ENCODE results near the gene THSD1. TPM values are rescaled to one million over a fixed set of nuclear protein-coding genes. Genes with fewer than 3 reads are reported as not detected.

The THSD1 gene
- total and polyA plus RNA-seq, 9 of the 15 experiments (the other 6 are each of a cell fraction or from before 2014, with no cell fraction given), result 0.01 to 0.11 (median 0.04) TPM; not detected in 2

DNA sequence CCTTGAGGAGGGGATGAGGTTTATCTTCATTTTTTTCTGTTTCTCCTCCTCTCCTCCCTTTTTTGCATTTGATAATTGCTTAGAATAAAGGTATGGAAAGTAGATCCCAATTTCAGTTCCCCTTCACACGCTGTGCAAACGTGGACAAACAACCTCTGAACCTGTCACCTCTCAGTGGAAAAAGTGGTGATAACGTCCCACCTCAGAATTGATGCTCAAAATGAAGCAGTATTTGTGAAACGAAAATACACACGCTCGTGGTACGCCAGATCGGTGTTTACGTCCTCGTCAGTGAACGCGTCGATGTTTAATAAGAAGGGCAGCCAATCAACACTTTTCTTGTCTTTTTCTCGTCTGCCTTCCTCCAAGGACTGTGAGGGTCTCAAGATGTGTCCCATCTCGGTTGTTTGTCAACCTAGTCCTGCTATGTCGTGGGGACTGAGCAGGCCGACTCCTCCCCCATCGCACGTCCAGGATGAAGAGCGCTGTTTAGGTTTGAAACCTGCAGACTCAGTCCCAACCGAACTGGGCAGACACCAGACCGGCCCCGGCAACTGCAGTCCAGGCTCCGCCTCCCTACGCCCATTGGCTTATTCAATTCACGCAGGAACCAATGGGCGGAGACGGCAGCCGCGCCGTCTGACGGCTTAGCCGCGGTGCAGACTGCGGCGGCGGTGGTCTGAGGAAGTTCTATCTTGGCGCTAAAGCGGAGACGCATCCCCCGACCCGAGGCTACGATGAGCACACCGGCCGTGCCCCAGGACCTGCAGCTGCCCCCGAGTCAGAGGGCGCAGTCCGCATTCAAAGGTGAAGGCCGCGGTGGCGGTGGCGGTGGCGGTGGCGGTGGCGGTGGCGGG, 49.1 kb upstream of the THSD1 start, which contains the start of gene CKAP2 (continued):
- no peak for TF ChIP-seq MTF1 (CRISPR knock-in tag; IDR thresholded peaks at IDR 0.05; ENCODE audit: borderline replicate concordance)
- TF ChIP-seq, protein P1, sequence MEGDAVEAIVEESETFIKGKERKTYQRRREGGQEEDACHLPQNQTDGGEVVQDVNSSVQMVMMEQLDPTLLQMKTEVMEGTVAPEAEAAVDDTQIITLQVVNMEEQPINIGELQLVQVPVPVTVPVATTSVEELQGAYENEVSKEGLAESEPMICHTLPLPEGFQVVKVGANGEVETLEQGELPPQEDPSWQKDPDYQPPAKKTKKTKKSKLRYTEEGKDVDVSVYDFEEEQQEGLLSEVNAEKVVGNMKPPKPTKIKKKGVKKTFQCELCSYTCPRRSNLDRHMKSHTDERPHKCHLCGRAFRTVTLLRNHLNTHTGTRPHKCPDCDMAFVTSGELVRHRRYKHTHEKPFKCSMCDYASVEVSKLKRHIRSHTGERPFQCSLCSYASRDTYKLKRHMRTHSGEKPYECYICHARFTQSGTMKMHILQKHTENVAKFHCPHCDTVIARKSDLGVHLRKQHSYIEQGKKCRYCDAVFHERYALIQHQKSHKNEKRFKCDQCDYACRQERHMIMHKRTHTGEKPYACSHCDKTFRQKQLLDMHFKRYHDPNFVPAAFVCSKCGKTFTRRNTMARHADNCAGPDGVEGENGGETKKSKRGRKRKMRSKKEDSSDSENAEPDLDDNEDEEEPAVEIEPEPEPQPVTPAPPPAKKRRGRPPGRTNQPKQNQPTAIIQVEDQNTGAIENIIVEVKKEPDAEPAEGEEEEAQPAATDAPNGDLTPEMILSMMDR (IDR thresholded peaks at IDR 0.05 in 2 of 3, conservative IDR thresholded peaks at IDR 0.05 in 1 of 3; ENCODE audit: insufficient read depth in 2 of 3, low read depth in 1 of 3, low read length in 3 of 3), result peak in 2 of 3 experiments; percentile 33 to 53; a peak in 4 of 6 replicates
- no peak for TF ChIP-seq ZNF583 (CRISPR knock-in tag; IDR thresholded peaks at IDR 0.05)
- TF ChIP-seq TAL1 (IDR thresholded peaks at IDR 0.05), result no peak
- no peak for TF ChIP-seq ZNF644 (tag; IDR thresholded peaks at IDR 0.05; ENCODE audit: low read depth)
- no peak for TF ChIP-seq EP300 (IDR thresholded peaks at IDR 0.05; ENCODE audit: low read length)
- no peak for TF ChIP-seq PTRF (tag; IDR thresholded peaks at IDR 0.05)
- TF ChIP-seq, protein P2, sequence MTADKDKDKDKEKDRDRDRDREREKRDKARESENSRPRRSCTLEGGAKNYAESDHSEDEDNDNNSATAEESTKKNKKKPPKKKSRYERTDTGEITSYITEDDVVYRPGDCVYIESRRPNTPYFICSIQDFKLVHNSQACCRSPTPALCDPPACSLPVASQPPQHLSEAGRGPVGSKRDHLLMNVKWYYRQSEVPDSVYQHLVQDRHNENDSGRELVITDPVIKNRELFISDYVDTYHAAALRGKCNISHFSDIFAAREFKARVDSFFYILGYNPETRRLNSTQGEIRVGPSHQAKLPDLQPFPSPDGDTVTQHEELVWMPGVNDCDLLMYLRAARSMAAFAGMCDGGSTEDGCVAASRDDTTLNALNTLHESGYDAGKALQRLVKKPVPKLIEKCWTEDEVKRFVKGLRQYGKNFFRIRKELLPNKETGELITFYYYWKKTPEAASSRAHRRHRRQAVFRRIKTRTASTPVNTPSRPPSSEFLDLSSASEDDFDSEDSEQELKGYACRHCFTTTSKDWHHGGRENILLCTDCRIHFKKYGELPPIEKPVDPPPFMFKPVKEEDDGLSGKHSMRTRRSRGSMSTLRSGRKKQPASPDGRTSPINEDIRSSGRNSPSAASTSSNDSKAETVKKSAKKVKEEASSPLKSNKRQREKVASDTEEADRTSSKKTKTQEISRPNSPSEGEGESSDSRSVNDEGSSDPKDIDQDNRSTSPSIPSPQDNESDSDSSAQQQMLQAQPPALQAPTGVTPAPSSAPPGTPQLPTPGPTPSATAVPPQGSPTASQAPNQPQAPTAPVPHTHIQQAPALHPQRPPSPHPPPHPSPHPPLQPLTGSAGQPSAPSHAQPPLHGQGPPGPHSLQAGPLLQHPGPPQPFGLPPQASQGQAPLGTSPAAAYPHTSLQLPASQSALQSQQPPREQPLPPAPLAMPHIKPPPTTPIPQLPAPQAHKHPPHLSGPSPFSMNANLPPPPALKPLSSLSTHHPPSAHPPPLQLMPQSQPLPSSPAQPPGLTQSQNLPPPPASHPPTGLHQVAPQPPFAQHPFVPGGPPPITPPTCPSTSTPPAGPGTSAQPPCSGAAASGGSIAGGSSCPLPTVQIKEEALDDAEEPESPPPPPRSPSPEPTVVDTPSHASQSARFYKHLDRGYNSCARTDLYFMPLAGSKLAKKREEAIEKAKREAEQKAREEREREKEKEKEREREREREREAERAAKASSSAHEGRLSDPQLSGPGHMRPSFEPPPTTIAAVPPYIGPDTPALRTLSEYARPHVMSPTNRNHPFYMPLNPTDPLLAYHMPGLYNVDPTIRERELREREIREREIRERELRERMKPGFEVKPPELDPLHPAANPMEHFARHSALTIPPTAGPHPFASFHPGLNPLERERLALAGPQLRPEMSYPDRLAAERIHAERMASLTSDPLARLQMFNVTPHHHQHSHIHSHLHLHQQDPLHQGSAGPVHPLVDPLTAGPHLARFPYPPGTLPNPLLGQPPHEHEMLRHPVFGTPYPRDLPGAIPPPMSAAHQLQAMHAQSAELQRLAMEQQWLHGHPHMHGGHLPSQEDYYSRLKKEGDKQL (CRISPR knock-in tag; IDR thresholded peaks at IDR 0.05; ENCODE audit: borderline replicate concordance), result no peak
- TF ChIP-seq BACH1 (tag; IDR thresholded peaks at IDR 0.05), result no peak
- TF ChIP-seq, protein P3, sequence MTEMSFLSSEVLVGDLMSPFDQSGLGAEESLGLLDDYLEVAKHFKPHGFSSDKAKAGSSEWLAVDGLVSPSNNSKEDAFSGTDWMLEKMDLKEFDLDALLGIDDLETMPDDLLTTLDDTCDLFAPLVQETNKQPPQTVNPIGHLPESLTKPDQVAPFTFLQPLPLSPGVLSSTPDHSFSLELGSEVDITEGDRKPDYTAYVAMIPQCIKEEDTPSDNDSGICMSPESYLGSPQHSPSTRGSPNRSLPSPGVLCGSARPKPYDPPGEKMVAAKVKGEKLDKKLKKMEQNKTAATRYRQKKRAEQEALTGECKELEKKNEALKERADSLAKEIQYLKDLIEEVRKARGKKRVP (CRISPR knock-in tag; IDR thresholded peaks at IDR 0.05), result no peak
- no peak for TF ChIP-seq PTBP1 (IDR thresholded peaks at IDR 0.05; ENCODE audit: low read depth, low read length)
- TF ChIP-seq, protein P4, sequence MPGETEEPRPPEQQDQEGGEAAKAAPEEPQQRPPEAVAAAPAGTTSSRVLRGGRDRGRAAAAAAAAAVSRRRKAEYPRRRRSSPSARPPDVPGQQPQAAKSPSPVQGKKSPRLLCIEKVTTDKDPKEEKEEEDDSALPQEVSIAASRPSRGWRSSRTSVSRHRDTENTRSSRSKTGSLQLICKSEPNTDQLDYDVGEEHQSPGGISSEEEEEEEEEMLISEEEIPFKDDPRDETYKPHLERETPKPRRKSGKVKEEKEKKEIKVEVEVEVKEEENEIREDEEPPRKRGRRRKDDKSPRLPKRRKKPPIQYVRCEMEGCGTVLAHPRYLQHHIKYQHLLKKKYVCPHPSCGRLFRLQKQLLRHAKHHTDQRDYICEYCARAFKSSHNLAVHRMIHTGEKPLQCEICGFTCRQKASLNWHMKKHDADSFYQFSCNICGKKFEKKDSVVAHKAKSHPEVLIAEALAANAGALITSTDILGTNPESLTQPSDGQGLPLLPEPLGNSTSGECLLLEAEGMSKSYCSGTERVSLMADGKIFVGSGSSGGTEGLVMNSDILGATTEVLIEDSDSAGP (CRISPR knock-in tag; IDR thresholded peaks at IDR 0.05), result no peak
- TF ChIP-seq, protein P5, sequence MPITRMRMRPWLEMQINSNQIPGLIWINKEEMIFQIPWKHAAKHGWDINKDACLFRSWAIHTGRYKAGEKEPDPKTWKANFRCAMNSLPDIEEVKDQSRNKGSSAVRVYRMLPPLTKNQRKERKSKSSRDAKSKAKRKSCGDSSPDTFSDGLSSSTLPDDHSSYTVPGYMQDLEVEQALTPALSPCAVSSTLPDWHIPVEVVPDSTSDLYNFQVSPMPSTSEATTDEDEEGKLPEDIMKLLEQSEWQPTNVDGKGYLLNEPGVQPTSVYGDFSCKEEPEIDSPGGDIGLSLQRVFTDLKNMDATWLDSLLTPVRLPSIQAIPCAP (CRISPR knock-in tag; IDR thresholded peaks at IDR 0.05; ENCODE audit: borderline replicate concordance), result no peak
- peak; percentile 85 for TF ChIP-seq SUPT5H (IDR thresholded peaks at IDR 0.05)
- no peak for TF ChIP-seq GATAD2B (IDR thresholded peaks at IDR 0.05; ENCODE audit: borderline replicate concordance)

Data from K562 (cell line).